ENCODE results near the gene LIPK. TPM values are rescaled to one million over a fixed set of nuclear protein-coding genes. Genes with fewer than 3 reads are reported as not detected.

LIPK gene
- total and polyA plus RNA-seq, 2 of the 8 experiments (the other 6 are each of a cell fraction or from before 2014, with no cell fraction given): not detected

GRCh38 chr10:88763441-88763840 lies 57.4 kb downstream of the LIPK start (continued):
- no peak for TF ChIP-seq PHF8 (conservative IDR thresholded peaks at IDR 0.05; ENCODE audit: low read depth, low read length)
- no peak for TF ChIP-seq KDM5A (IDR thresholded peaks at IDR 0.05; ENCODE audit: low read length)

All from H1 (cell line).